Measurements from ENCODE around the gene MOB1B.
"Not testable (repeated sequence)": the region's sequence is repeated elsewhere in the genome, so short reads cannot be mapped to it uniquely, and the experiment has no call there.

The MOB1B gene

DNA sequence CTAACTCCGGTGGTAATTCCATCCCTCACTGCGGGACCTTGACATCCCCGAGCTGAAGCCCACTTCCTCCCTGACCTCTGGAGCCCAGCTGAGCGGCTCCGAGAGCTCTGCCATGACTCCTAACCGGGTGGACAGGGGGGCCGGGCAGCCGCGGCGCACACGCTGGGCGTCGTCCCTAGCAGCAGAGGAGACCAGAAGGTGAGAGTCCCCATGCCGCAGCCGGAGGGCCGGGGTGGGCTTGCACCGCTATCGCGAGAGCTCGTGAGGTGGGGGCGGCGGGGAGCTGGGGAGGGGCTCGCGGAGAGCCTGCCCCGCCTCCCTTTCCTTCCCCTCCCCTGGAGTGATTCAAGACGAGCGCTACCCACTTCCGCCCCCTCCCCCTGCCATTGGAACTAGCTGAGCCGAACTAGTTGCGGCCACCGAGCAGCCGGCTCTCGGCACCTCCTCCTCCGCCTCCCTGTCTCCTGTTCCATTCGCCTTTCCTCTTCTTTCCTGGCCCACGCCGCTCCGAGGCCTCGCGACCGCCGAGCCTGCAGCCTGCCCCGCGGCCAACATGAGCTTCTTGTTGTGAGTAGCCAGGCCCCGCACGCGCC lies at the start of gene MOB1B:
Gene MOB1B, plus strand, starts transcription at position 386 of the 593 bp plus-strand sequence. Its CDS starts 168 bp downstream, at position 554.
- DNase-seq (ENCODE audit: low read depth in 2 of 2) = peak; percentile 60 to 75

DNA sequence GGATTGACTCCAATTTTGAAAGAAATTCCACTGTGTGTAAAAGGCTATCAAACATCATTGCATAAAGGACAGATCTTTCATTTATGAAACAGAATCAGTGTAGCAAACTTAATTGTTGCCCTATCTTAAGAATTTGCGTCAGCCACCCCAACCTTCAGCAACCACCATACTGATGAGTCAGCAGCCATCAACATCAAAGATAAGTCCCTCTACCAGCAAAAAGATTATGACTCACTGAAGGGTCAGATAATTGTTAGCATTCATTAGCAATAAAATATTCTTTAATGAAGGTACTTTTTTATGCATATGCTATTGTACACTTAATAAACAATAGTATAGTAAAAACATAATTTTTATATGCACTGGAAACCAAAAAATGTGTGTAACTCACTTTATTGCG lies 46.7 kb upstream of the MOB1B start:
- DNase-seq (ENCODE audit: low read depth in 2 of 2) = no peak

DNA sequence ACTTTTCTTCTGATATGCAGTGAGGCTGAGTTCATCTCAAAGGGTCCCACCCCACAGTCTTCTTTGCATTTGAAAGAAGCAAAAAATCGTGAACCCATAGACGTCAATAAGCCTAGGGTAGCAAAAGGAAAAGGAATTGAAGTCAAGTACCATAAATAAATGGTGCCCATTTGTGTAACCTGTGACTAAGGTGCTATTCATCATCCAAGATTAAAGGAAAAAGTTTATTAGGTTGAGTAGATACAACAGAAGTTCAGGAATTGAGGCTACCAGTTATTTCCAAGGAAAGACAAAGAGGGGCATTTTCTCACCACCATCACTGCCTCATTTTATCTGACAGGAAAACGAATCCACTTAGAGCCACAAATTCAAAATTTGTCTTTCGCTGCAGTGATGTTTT lies 43.7 kb upstream of the MOB1B start:
- no peak for DNase-seq (ENCODE audit: low read depth in 2 of 2)

DNA sequence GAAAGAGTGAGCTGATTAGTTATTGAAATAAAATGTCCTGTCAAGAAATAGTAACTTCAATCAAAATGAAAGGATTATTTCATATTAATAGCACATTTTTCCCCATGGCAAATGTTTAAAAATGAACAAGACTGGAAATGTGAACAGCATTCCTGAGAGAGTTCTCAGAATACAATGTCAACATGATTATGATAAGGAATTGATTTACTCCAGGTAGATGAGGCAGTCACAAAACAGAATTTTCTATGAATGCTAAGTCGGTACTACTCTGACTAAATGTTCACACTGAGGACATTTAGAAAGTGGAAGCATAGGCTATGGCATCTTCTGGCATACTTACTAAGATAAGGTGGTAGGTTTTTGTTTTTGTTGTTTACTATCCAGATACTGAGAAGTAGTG lies 43.1 kb upstream of the MOB1B start:
- no peak for DNase-seq (ENCODE audit: low read depth in 2 of 2)

DNA sequence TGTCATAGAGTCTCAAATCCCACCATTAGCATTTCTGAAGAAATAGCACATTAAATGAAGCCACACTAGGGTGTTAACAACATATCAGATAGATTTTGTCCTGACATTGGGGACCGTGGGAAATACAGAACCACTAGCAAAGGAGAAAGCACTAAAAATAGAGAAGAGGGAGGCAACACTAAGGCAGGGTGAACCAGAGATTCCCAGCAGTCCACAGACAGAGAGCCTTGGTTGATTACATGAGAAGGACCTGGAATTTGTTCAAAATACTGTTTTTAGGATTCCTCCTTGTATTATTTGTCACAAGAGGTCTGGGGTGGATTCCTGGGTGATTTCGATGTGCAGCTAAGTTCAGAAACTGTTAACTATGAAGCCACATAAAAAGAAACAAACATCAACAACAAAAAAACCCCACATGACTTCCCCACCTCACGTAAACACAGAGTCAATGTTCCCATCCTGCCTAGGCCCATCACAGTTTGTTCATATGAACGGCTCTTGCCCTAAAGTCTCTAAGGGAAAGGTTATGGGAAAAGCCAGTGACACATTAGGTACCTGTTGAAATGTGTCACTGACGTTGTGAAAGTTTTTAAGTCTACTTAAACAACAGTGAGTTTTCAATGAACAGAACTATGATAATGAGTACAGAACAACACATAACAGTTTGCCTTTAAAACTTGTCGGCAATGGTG lies 38.9 kb upstream of the MOB1B start:
- no peak for DNase-seq (ENCODE audit: low read depth in 2 of 2)

DNA sequence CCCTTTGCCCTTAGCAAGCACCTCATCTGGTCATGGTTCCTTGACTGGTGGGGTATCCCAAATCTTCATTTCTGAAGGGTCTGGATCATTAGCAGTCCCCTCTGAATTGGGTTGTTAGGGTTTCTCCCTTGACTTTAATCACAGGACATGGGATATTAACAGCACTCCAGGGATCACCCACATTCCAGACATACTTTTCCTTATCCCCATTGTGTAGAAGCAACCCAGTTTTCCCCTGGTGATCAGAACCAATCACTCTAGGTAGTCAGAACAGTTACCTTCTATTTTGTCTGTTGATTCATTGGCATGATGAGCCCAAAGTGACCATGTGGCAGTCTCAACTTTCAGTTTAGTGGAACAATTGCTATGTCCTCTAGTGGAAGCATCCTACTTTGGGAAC lies 33.4 kb upstream of the MOB1B start:
- DNase-seq (ENCODE audit: low read depth in 2 of 2) = no peak

DNA sequence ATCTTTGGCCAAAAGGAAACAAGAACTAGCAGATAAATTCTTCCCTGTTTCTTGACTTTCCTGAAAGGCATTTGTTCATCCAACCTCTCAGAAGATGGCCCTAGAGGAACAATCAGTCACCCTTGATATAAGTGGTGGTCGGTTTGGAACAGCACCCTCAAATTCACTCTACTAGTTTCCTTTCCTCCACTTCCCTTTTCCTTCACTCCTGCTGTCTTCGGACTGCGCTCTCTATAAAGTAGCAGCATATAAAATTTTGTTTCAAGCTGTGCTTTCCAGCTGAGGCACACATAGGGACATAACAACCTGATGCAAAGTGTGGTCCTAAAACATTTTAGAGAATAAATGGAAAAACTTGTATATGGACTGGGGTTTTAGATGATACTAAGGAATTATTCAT lies 29.0 kb upstream of the MOB1B start:
- DNase-seq (ENCODE audit: low read depth in 2 of 2) = no peak

DNA sequence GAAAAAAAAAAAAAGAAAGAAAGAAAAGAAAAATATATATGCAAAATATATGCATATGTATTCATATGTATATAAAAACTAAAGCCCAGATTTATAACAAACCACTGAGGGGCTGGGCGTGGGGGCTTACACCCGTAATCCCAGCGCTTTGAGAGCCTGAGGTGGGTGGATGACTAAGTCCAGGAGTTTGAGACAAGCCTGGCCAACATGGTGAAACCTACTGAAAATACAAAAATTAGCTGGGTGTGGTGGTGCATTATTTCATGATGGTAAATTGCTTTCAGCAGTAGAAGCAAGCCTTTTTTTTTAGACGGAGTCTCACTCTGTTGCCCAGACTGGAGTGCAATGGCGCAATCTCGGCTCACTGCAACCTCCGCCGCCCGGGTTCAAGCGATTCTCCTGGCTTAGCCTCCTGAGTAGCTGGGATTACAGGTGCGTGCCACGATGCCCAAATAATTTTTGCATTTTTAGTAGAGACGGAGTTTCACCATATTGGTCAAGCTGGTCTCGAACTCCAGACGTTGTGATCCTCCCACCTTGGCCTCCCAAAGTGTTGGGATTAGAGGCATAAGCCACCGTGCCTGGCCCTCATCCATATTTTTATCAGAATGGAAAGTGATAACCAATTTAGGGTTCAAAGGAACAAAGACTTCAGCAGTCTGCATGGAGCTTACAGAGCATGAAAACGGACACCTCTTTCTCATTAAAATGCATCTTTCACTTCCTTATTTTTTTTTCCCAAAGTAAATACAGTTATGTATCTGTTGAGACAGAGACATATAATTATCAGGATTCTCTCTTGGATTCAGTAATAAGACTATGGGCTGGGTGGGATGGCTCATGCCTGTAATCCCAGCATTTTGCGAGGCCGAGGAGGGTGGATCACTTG lies 27.7 kb upstream of the MOB1B start:
- no peak for DNase-seq (ENCODE audit: low read depth in 2 of 2)

DNA sequence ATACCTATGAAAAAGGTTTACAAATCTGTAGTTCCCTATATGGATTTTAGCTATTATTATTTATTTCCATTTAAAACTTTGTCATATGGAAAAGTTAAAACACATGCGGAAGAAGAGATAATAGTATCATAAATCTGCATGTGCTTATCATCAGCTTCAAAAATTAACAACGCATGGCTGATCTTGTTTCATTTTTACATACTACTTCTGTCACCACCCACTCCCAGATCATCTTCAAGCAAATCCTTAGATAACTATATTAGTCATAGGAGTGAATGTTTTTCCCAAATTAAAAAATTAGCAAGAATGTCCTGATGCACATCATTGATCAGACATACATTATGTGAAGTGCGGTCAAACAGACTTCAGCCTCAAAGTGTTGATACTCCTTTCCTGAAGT lies 24.6 kb upstream of the MOB1B start:
- no peak for DNase-seq (ENCODE audit: low read depth in 2 of 2)

DNA sequence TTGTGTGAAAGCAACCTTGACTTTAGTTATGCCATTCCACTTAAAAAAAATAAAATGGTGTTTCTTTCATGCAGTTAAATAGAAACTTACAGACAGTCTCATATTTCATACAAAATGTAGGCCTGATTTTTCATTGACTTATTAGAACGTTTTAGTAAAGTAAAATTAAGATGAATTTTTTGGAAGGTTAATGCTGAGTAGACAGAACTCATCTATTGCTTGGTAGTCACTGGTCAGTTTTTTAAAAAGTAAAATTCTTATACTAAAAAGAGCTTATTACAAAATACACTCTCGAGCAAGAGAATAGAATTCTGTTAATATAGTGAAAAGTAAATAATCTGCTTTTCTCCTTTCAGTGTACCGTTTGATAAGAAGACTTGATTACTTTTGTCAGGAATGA lies 21.4 kb upstream of the MOB1B start:
- no peak for DNase-seq (ENCODE audit: low read depth in 2 of 2)

DNA sequence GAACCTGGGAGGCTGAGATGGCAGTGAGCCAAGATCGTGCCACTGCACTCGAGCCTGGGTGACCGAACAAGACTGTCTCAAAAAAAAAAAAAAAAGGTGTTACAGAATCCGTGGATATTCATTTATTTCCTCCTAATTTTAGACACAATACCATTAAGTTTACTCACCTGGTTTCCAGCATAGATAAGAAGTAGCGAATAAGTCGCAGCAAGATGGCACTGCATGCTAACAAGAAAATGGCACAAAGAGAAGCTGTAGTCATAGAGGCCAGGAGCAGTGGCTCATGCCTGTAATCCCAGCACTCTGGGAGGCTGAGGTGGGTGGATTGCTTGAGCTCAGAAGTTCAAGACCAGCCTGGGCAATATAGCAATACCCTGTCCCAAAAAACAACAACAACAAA lies 17.0 kb upstream of the MOB1B start:
- DNase-seq (ENCODE audit: low read depth in 2 of 2) = no peak

DNA sequence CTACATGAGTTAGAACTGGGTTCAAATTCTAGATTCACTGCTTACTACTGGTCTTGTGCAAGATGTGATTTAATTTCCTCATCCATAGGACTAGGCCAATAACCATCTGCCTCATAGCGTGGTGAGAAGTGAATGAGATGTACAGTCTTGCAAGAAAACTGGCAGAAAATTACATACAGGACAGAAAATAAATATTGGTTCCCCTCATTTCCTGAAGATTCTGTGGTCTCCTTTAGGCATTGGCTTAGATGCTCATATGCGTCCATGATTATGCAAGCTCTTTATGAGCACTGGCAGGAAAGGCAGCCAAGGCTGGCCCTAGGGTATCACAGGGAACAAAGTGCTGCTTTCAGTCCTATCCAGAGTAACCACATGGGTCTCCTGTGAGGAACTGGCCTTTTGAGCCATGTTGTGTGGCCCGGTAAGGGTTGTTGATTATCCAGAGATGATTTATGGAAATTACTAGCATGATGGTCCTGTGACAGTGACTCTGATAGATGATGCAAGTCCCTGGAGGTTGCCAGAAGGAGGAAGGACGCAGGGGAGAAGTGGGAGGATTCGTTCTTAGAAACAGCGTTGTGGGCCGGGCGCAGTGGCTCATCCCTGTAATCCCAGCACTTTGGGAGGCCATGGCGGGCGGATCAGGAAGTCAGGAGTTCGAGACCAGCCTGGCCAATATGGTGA lies 9.9 kb upstream of the MOB1B start:
- no peak for DNase-seq (ENCODE audit: low read depth in 2 of 2)

DNA sequence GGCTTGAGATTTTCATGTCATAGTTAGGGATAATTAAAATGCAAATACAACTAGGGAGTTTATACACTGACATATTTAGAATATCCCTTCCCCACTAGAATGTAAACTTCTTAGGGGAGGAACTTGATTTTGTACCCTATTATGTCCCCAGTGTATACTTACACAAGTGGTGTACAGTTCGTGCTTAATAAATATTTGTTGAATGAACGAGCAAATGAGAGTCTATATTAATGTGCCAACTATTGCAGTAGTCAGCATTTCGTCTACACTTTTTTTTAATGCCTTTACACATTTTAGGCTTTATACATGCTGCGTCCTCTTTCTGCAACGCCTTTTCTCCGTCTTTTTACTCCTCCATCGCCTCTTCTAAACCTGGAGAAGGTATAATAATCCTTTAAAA lies 8.4 kb upstream of the MOB1B start:
- no peak for DNase-seq (ENCODE audit: low read depth in 2 of 2)

DNA sequence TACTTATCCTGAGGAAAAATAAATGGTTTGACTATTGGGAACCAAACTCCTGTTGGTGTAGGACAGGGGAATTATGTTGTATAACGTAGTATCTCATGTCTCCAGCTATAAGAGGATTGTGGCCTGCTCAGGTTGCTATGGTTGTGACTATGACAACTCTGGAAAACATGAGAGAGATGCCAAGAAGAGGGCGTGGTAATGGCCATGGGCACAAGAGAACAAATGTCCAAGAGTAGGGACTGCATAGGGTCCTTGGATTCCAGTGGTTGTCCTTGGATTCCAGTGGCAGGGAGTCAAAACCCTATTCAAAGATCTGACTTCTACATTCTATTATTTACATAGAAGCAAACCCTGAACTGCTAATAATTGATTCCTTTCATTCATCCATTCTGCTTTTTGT lies 6.8 kb upstream of the MOB1B start:
- DNase-seq (ENCODE audit: low read depth in 2 of 2) = no peak

DNA sequence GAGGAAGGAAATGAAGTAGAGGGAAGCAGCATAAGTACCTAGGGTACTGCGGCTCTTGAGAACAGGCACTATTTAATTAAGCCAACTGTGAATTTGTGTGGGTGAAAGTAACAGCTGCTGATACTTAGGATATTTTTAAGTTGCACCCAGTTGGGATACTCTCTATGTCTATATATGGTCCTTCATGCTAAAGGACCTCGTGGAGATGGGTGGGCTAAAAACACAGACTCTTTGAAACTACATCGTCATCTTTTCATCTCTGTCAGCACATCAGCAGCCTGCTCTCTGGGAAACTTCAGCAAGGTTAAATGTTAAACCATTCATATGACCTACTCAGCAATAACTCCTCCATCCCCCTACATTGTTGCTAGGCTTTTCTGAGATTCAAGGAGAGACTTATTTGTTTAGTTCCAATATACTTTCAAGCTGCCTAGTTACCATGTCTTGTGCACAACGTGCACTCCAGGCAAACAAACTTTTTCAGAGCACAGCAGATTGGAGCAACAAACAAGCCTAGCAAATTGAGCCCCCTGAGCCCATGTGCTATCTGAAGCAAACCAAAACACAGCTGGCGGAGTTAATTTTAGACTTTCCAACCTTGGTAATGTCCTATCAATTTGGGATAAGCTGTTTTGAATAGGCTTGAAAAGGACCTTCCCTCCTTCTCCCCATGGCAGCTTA lies 6.2 kb upstream of the MOB1B start:
- DNase-seq (ENCODE audit: low read depth in 2 of 2) = no peak

DNA sequence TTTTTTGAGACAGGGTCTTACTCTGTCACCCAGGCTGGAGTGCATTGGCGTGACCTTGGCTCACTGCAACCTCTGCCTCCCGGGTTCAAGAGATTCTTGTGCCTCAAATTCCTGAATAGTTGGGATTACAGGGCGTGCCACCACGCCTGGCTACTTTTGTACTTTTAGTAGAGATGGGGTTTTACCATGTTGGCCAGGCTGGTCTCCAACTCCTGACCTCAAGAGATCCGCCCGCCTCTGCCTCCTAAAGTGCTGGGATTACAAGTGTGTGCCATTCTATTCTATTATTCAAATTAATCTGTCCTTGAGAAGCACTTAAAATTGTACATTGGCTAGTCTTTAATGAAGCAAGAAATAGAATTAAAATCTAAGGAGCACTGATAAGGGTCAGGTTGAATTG lies 3.6 kb upstream of the MOB1B start:
- not testable (repeated sequence) for DNase-seq (ENCODE audit: low read depth in 2 of 2)

DNA sequence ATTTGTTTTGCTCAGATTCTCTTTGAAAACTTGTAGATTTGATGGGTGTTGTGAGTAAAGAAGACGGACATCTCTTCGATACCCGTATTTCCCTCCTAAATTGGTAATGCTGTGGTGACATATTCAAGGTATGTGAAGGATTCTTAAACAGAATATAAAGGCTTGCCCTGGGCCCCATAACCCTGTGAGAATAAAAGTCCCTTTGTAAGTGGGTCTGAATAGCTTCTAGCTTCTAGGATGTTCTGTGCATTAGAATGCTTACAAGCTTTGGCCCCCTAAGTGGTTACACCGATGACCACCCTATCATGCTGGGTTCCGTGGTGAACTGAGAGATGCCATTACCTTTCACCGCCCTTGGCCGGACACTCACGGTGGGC lies 574 bp upstream of the MOB1B start:
- no peak for DNase-seq (ENCODE audit: low read depth in 2 of 2)

DNA sequence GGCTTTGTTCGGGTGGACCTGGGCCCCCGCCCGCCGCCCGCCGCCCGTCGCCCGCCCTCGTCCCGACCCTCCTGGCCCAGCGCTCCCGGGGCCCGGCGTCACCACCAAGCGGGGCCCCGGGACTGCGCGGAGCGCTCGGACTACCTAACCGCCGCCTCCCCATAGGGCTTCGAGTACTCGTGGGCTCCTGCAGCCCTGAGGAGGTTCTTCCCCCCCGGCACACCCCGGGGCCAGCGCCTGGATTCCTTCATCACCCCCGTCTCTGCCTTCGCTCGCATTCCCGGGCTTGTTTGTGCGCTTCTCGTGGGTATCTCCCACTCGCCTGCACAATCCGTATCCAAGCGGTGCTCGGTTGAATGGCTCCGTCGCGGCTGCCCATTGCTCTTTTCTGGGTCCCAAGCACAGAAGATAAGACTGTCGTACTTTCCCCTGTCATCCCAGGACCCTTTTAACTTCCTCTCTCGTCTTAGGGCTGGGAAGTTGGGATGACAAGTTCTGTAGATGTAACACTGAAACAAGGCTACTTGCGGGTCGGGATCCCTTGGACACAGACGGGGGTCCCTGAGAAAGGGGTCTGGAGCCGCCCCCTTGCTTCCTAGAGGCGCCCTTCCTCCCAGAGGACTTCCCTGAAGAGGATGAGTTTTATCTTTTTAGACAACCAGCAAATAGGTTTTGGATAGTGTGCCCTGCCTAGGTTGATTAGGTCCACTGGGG lies 565 bp downstream of the MOB1B start:
- DNase-seq (ENCODE audit: low read depth in 2 of 2) = peak in 1 of 2 donors; percentile 9

DNA sequence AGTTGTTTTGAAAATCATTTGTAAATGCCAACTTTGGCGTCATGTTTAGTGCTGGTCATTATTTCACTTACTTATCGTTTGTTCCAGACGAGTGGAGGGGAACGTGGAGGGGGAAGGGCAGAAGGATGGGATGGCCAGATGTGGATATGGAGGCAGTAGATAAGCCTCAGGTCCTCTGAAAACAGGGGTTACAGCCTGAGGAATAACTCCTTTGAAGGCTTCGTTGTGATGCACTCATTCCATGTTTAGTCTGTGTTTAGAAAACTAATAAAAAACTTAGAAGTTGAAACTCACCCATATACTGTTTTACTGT lies 1.1 kb downstream of the MOB1B start:
- DNase-seq (ENCODE audit: low read depth in 2 of 2) = no peak

DNA sequence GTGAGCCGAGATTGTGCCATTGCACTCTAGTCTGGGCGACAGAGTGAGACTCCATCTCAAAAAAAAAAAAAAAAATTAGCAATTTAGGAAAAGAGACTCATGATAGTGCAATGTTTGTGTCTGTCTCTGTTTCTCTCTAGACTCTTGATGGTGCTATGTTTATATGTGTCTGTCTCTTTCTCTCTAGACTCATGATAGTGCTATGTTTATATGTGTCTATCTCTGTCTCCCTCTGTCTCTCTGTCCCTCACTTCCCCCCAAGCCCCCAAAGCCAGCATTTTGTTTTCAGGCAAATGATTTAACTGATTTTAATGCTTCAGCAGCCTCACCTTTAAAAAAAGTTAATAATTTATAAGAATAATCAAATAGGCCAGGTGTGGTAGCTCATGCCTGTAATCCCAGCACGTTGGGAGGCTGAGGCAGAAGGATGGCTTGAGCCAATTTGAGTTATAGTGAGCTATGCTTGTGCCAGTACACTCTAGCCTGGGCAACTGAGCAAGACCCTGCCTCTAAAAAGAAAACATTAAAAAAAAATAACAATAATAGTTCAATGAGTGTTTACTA lies 6.9 kb downstream of the MOB1B start:
- no peak for DNase-seq (ENCODE audit: low read depth in 2 of 2)

DNA sequence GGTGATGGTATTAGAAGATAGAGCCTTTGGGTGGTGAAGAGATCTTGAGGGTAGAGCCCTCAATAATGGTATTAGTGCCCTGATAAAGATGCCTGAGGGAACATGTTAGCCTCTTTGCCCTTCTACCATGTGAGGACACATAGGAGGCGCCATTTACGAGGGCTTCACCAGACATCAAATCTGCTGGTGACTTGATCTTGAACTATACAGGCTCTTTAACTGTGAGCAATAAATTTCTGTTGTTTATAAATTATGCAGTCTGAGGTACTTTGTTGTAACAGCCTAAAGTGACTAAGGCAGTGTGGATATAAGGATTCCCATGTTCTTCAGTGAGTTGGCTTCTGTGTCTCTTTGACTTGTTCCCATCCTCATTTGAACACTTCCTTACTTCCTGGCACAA lies 11.8 kb downstream of the MOB1B start:
- DNase-seq (ENCODE audit: low read depth in 2 of 2) = no peak

All from stimulated activated CD8-positive, alpha-beta memory T cell treated with anti-CD3 and anti-CD28 coated beads, Interleukin-2, amount 100 ng/mL, for 1 hour (primary cell).